K562 (cell line): ENCODE data around the gene GPR26.

Experiments used
- BHLHE40 ChIP-seq: IDR thresholded peaks from 2 replicates; pipeline ENCODE4 v1.6.1; 2011; ENCODE audit warnings: low read length, improper control_type of control experiment
- CTCF ChIP-seq, 3 experiments: IDR thresholded peaks in 2 of 3; conservative IDR thresholded peaks in 1 of 3; 2 replicates each; pipeline ENCODE4 v1.5.1; 2011 to 2012; ENCODE audit warnings: low read length in 3 of 3, mild to moderate bottlenecking in 3 of 3, control low read depth in 2 of 3, improper control_type of control experiment in 1 of 3, inconsistent platforms in 1 of 3, low read depth in 1 of 3, mixed read lengths in 1 of 3, moderate library complexity in 1 of 3; ENCODE audit not compliant: insufficient read depth in 2 of 3
- EP400 ChIP-seq: fragments of 450-650 bp; IDR thresholded peaks from 2 replicates; pipeline ENCODE4 v1.6.1; 2017; ENCODE audit warnings: antibody characterized with exemption, mild to moderate bottlenecking, moderate library complexity
- EZH2 ChIP-seq: IDR thresholded peaks from 2 replicates; pipeline ENCODE4 v1.6.1; 2012; ENCODE audit warnings: low read depth, mild to moderate bottlenecking, inconsistent platforms, low read length, borderline replicate concordance
- FOSL1 ChIP-seq: fragments of 200-800 bp; sonication (Bioruptor generic); conservative IDR thresholded peaks from 2 replicates; pipeline ENCODE4 v1.6.1; 2016; ENCODE audit warnings: missing genetic modification characterization, missing compliant biosample characterization
- GABPA ChIP-seq: fragments of 200-800 bp; sonication (Bioruptor generic); conservative IDR thresholded peaks from 2 replicates; pipeline ENCODE4 v1.6.1; 2016; ENCODE audit warnings: low read depth, missing genetic modification characterization, missing compliant biosample characterization
- HDAC2 ChIP-seq: fragments of 450-650 bp; IDR thresholded peaks from 2 replicates; pipeline ENCODE4 v1.6.1; 2016; ENCODE audit warnings: mild to moderate bottlenecking
- POLR2A ChIP-seq: fragments of 450-650 bp; conservative IDR thresholded peaks from 2 replicates; pipeline ENCODE4 v1.6.1; 2016
- ZEB2 ChIP-seq: fragments of 450-650 bp; IDR thresholded peaks from 2 replicates; pipeline ENCODE4 v1.6.1; 2016
- TF ChIP-seq, protein P1 (sequence below): sonication (generic); formaldehyde crosslinking; IDR thresholded peaks from 2 replicates; pipeline ENCODE4 v1.8.1; 2022; ENCODE audit warnings: missing genetic modification reagents

GRCh38 chr10:123675811-123676210, 9.7 kb downstream of the GPR26 start:
- TF ChIP-seq ZEB2 (no peak), POLR2A (no peak), HDAC2 (no peak), EZH2 (no peak), BHLHE40 (no peak), FOSL1 (tag) (no peak), GABPA (tag) (no peak), CTCF (IDR thresholded peaks at IDR 0.05 in 2 of 3, conservative IDR thresholded peaks at IDR 0.05 in 1 of 3; ENCODE audit: insufficient read depth in 2 of 3, low read depth in 1 of 3, low read length in 3 of 3) (no peak), EP400 (no peak)
- TF ChIP-seq, protein P1, sequence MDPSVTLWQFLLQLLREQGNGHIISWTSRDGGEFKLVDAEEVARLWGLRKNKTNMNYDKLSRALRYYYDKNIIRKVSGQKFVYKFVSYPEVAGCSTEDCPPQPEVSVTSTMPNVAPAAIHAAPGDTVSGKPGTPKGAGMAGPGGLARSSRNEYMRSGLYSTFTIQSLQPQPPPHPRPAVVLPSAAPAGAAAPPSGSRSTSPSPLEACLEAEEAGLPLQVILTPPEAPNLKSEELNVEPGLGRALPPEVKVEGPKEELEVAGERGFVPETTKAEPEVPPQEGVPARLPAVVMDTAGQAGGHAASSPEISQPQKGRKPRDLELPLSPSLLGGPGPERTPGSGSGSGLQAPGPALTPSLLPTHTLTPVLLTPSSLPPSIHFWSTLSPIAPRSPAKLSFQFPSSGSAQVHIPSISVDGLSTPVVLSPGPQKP = no peak
